Measurements from ENCODE around the gene CAPN15.
"Not testable (repeated sequence)": the region's sequence is repeated elsewhere in the genome, so short reads cannot be mapped to it uniquely, and the experiment has no call there.

CAPN15 gene

DNA sequence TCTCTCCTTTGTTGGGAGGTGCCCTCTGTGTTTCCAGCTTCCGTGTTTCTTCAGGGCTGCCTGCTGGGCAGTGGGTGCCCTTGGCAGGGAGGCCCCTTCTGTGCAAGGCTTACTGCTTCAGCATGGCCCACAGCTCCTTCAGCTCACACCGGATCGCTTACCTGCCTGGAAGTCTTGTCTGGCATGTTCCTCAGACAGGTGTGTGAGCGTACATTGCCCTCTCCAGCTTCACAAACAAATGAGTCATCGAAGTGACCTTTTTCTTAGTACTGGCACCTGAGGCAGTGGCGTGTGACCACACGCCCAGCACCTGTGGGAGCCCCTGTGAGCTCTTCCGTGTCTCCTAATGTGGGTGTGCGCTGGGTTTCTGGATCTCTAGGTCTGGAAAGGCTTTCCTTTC, 65.9 kb downstream of the CAPN15 start:
- DNase-seq: no peak
- Mint-ChIP-seq H3K9me3 (no peaks in the 10 kb centered on the region), H3K36me3 (peaks cover 14 to 19% of the 10 kb centered on the region in 2 donors), H3K27me3 (no peaks in the 10 kb centered on the region), H3K27ac (peak overlapping the region; percentile 6), H3K4me3 (no peak overlapping the region), H3K4me1 (peaks cover 27 to 54% of the 10 kb centered on the region in 2 donors)
- no peak for ATAC-seq (replicated peaks)

DNA sequence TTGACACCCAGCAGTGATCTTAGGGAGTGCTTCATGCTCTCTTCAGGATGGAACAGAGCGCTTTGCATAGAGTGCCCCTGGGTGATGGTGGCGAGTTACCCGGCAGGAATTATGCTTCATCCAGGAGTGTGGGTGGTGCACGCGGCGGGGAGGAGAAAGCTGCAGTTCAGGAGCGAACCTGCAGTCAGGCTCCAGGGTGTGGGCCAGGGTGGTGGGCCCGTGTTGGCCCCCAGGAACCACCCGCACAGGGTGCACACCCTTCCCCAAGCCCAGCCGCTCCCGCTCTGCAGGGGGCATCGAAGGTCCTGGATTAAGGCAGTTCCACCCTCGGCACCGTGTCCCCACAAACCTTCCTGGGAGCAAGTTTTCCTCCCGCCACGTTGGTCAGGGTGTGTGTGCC, 66.3 kb downstream of the CAPN15 start:
- Mint-ChIP-seq H3K27ac (peak overlapping the region; percentile 6), H3K4me1 (peaks cover 27 to 50% of the 10 kb centered on the region in 2 donors), H3K9me3 (no peaks in the 10 kb centered on the region), H3K27me3 (no peaks in the 10 kb centered on the region), H3K4me3 (no peak overlapping the region), H3K36me3 (peaks cover 12 to 21% of the 10 kb centered on the region in 2 donors)
- DNase-seq (no peak), ATAC-seq (replicated peaks) (no peak)

DNA sequence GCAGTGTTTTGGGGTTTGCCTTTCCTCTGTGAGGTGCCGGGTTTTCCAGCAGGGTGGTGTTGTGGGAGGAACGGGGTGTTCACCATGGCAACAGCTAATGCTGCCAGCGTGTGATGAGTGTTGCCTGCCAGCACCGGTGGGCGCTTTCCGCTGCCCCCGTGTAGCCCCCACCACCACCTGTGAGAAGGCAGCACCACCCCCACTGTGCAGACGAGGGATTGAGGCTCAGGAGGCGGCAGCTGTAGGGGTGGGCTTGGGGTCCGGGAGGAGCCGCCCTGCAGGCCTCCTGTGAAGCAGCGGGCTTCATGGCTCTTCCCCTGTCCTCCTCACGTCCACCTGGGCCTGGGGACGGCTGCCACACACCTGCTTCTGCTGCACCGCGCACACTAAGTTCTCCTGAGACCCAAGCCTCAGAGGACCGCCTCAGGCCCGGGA, 67.6 kb downstream of the CAPN15 start:
- Mint-ChIP-seq H3K4me1 (peaks cover 27 to 50% of the 10 kb centered on the region in 2 donors), H3K4me3 (no peak overlapping the region), H3K36me3 (peaks cover 14 to 25% of the 10 kb centered on the region in 2 donors), H3K27me3 (no peaks in the 10 kb centered on the region), H3K9me3 (no peaks in the 10 kb centered on the region), H3K27ac (peak overlapping the region; percentile 56)
- ATAC-seq (replicated peaks) (no peak), DNase-seq (no peak)

DNA sequence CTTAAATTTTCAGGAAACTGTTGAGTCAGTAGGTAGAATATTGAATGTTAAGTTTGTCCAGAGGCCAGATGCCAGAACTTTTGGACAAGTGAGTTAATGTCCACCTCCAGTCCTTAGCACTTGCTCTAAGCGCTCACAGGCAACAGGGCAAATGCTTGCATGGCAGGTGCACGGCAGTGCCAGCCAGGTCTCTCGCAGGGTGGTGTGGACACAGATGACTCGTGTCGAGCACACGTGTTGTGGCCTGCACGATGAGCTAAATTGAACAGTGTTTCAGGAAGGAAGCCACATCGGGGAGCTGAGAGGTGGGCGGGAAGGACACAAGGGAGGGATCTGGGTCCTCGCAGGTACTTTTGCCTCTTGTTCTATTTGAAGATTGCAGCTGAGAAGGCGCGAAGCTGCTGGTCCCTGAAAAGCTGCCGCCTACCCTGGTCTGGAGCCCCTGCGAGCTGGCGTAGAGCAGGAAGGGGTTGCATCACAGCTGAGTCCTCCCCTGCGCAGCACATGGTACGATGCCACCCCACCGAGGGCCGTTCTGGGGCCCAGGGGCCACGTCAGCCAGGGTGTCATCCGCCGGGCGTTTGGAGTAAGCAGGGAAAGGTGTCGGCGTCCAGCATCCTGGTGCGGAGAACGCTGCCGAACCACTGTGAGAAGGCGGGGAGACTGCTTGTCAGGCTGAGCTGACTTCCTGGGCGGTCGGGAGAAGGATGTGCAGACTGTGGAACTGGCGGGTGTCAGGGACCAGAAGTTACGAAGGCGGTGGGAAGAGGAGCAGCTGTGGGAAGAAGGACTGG, 68.6 kb downstream of the CAPN15 start:
- H3K4me3 Mint-ChIP-seq: no peak overlapping the region
- ATAC-seq (replicated peaks) (no peak), DNase-seq (no peak)
- H3K27ac Mint-ChIP-seq: no peak overlapping the region
- no peaks in the 10 kb centered on the region for H3K9me3 Mint-ChIP-seq
- peaks cover 20 to 46% of the 10 kb centered on the region in 2 donors for H3K4me1 Mint-ChIP-seq
- no peaks in the 10 kb centered on the region for H3K27me3 Mint-ChIP-seq
- peaks cover 14 to 26% of the 10 kb centered on the region in 2 donors for H3K36me3 Mint-ChIP-seq

DNA sequence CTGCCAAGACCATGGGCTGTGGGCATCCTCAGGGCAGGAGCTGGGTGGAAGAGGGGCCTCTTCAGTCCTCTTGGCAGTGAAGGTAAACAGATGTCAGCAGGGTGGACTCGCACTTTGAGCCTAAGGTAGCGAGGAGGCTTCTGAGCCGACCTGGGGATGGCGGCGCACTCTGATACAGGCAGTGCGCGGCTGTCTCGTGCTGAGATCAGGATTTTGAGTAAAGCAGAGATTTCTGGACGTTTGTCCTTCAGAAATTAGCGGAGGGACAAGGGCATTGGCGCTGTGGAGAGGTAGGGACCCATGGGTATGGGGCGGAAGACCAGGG, 69.2 kb downstream of the CAPN15 start:
- peaks cover 14 to 26% of the 10 kb centered on the region in 2 donors for H3K36me3 Mint-ChIP-seq
- no peak overlapping the region for H3K27ac Mint-ChIP-seq
- no peaks in the 10 kb centered on the region for H3K27me3 Mint-ChIP-seq
- no peak for DNase-seq
- H3K9me3 Mint-ChIP-seq: no peaks in the 10 kb centered on the region
- H3K4me3 Mint-ChIP-seq: no peak overlapping the region
- no peak for ATAC-seq (replicated peaks)
- peaks cover 18 to 42% of the 10 kb centered on the region in 2 donors for H3K4me1 Mint-ChIP-seq

DNA sequence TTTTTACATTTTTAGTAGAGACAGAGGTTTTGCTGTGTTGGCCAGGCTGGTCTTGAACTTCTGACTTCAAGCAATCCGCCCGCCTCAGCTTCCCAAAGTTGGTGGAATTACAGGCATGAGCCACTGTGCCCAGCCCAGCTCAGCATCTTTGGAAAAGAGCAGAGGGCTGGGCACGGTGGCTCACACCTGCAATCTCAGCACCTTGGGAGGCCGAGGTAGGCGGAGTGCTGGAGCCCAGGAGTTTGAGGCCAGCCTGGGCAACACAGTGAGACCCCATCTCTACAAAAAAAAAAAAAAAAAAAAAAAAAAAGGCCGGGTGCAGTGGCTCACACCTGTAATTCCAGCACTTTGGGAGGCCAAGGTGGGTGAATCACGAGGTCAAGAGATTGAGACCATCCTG, 70.1 kb downstream of the CAPN15 start:
- not testable (repeated sequence) for H3K4me3 Mint-ChIP-seq; DNase-seq; H3K9me3 Mint-ChIP-seq; H3K27me3 Mint-ChIP-seq; ATAC-seq (replicated peaks); H3K27ac Mint-ChIP-seq
- Mint-ChIP-seq H3K36me3 (peaks cover 14 to 26% of the 10 kb centered on the region in 2 donors), H3K4me1 (peaks cover 13 to 34% of the 10 kb centered on the region in 2 donors)

DNA sequence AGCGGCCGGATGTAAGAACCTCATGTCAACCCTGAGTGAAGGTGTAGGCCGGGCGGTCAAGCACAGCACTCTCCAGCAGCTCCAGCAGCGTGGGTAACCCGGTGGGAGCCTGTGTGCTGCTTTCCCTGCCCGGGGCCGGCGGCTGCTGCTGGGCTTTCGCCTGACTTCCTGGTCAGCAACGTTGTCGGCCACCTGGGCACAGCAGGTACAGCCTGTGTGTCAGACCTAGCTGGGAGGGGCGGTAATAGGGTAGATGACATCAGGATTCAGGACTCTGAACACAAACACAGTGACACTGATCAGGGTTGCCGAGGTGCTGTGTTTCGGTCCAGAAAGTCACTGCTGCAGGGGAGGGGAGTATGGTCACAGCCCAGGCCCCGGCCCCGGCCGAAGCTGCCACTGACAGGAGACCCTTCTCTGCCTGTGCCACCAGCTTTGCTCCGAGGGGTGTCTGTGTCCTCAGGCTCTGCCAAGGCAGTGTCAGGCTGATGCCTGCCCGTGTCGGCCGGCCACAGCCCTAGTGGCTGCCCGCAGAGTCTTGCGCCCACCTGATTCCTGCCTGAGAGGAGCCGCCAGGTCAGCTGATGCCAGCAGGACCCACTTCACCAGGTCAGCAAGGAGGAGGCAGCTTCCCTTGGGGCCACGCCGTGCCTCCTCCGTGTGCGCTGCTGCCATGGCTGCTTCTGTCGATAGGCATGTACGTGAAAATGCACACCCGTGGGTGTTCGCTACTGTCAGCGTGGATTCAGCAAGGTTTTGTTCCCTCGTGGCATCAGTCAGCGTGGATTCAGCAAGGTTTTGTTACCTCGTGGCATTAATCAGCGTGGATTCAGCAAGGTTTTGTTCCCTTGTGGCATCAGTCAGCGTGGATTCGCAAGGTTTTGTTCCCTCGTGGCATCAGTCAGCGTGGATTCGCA, 71.6 kb downstream of the CAPN15 start:
- ATAC-seq (replicated peaks) (no peak), DNase-seq (no peak)
- H3K9me3 Mint-ChIP-seq: no peaks in the 10 kb centered on the region
- H3K27me3 Mint-ChIP-seq: no peaks in the 10 kb centered on the region
- peaks cover 7 to 30% of the 10 kb centered on the region in 2 donors for H3K4me1 Mint-ChIP-seq
- no peak overlapping the region for H3K4me3 Mint-ChIP-seq
- no peak overlapping the region for H3K27ac Mint-ChIP-seq
- H3K36me3 Mint-ChIP-seq: peaks cover 19 to 26% of the 10 kb centered on the region in 2 donors

DNA sequence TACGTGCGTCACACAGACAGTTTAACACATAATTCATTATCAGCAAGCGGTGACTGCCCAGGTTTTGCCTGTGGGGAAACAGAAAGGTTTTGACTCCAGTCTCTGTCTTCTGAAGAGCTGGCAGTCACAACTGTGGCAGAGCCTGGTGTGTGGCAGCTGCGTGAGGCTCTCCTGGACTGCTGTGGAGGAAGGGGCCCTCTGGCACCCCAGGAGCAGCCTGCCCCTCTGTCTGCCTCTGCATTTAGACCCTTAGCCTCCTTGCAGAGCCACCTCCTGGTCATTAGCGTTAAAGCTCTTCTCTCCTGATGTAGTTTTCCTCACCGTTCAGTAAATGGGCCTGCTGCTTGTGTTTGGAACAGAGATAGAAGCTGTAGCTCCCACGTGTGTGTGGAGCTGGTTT, 73.3 kb downstream of the CAPN15 start:
- H3K9me3 Mint-ChIP-seq: peaks cover 0 to 3% of the 10 kb centered on the region in 2 donors
- no peak overlapping the region for H3K4me3 Mint-ChIP-seq
- ATAC-seq (replicated peaks) (no peak), DNase-seq (no peak)
- H3K27me3 Mint-ChIP-seq: no peaks in the 10 kb centered on the region
- peaks cover 26 to 36% of the 10 kb centered on the region in 2 donors for H3K36me3 Mint-ChIP-seq
- no peak overlapping the region for H3K27ac Mint-ChIP-seq
- H3K4me1 Mint-ChIP-seq: peaks cover 5 to 28% of the 10 kb centered on the region in 2 donors

DNA sequence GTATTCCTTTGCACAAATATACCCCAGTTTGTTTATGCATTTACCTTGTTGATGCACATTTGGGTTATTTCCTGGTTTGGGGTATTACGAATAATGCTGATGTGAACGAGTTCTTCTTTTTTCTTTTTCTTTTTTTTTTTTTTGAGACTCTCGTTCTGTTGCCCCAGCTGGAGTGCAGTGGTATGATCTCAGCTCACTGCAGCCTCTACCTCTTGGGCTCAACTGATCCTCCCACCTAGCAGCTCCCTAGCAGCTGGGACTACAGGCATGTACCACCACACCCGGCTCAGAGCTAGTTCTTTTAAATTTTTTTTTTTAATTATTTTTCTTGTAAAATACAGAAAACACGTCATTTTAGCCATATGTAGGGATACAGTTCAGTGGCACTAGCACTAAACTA, 76.4 kb downstream of the CAPN15 start:
- Mint-ChIP-seq H3K27me3 (no peaks in the 10 kb centered on the region), H3K36me3 (peaks cover 19 to 24% of the 10 kb centered on the region in 2 donors), H3K4me3 (no peak overlapping the region), H3K9me3 (peaks cover 0 to 3% of the 10 kb centered on the region in 2 donors), H3K4me1 (peaks cover 7 to 30% of the 10 kb centered on the region in 2 donors), H3K27ac (no peak overlapping the region)
- no peak for DNase-seq
- no peak for ATAC-seq (replicated peaks)

All from stimulated activated naive B cell treated with anti-CD40 and anti-IgM and Interleukin-4, amounts not matched to agents 10 μg/mL and 1 μg/mL and 100 μg/mL, for 72 hours (primary cell).